SK-N-MC (cell line): ENCODE results near the gene TMEM132D.

ENCODE experiments used
- EZH2 ChIP-seq: fragments of 200-600 bp; sonication (generic); IDR thresholded peaks from one replicate; pipeline ENCODE4 v1.6.1; 2017; ENCODE audit warnings: antibody characterized with exemption
- POLR2AphosphoS5 ChIP-seq: IDR thresholded peaks from 2 replicates; pipeline ENCODE4 v1.6.1; 2012; ENCODE audit warnings: mild to moderate bottlenecking, low read depth, low read length, borderline replicate concordance

GRCh38 chr12:129063600-129063999 lies 840.2 kb downstream of the TMEM132D start:
- TF ChIP-seq POLR2AphosphoS5 (no peak), EZH2 (no peak)
